AG08396 (cell line): ENCODE results near the gene SLC35E1.
A peak's percentile ranks its signal among the peaks of the same experiment; 100 is the strongest.

Source experiments
- DNase-seq: peaks from one replicate; pipeline ENCODE4 v3.0.0; 2012; ENCODE audit warnings: low spot score, mixed read lengths

SLC35E1 gene

GRCh38 chr19:16596399-16596798 is 24.2 kb upstream of the SLC35E1 start:
- DNase-seq, result no peak

GRCh38 chr19:16595097-16595496 is 22.9 kb upstream of the SLC35E1 start:
- no peak for DNase-seq

- DNase-seq, result no peak
These were observed 22.5 kb upstream of the SLC35E1 start for GRCh38 chr19:16594681-16595091.

GRCh38 chr19:16594131-16594586 is 21.9 kb upstream of the SLC35E1 start:
- no peak for DNase-seq

GRCh38 chr19:16593181-16593580 is 21.0 kb upstream of the SLC35E1 start:
- no peak for DNase-seq

- no peak for DNase-seq
These were observed 19.8 kb upstream of the SLC35E1 start for GRCh38 chr19:16591803-16592556.

- DNase-seq, result no peak
These were observed 18.9 kb upstream of the SLC35E1 start for GRCh38 chr19:16590876-16591802.

- no peak for DNase-seq
These were observed 17.7 kb upstream of the SLC35E1 start for GRCh38 chr19:16589917-16590316.

GRCh38 chr19:16588824-16589577 is 16.8 kb upstream of the SLC35E1 start:
- no peak for DNase-seq

GRCh38 chr19:16587833-16588823 is 15.9 kb upstream of the SLC35E1 start:
- DNase-seq, result no peak

GRCh38 chr19:16586991-16587832 is 15.0 kb upstream of the SLC35E1 start:
- DNase-seq, result no peak

GRCh38 chr19:16586477-16586871 is 14.3 kb upstream of the SLC35E1 start:
- DNase-seq, result no peak

GRCh38 chr19:16585808-16586476 is 13.7 kb upstream of the SLC35E1 start:
- DNase-seq, result no peak

GRCh38 chr19:16585094-16585801 is 13.0 kb upstream of the SLC35E1 start:
- no peak for DNase-seq

- peak; percentile 83 for DNase-seq
These were observed 12.3 kb upstream of the SLC35E1 start for GRCh38 chr19:16584248-16585093.

- no peak for DNase-seq
These were observed 10.5 kb upstream of the SLC35E1 start for GRCh38 chr19:16582486-16583261.

- DNase-seq, result no peak
These were observed 9.7 kb upstream of the SLC35E1 start for GRCh38 chr19:16581971-16582343.
